T1000 (cell line): ENCODE results near the gene BCL10.
"Not testable (repeated sequence)": the region's sequence is repeated elsewhere in the genome, so short reads cannot be mapped to it uniquely, and the experiment has no call there.

Experiments
- DNase-seq: peaks from one replicate; lab custom pipeline; 2025; ENCODE audit warnings: mixed read lengths; lab: John Stamatoyannopoulos, UW

The BCL10 gene

GRCh38 chr1:85264150-85264549, 12.3 kb downstream of the BCL10 start:
- DNase-seq = no peak

GRCh38 chr1:85262985-85263384, 13.4 kb downstream of the BCL10 start:
- no peak for DNase-seq

DNA sequence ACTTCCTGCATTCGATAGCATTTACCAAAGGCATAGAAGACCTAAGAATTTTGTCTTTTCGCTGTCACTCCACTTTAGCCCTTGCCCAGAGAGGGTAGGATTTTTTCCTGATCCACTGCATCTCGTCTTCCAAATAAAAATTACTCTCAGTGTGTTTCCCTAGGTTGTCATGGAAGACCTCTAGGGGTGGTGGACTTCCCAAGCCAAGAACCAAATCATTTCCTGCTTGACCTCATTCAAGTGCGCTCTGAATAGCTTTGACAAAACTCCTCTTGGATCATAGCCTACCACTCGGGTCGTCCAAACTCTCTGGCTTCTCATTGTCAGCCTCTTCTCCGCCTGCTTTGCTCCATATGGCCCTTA, 16.5 kb downstream of the BCL10 start:
- DNase-seq = no peak

- DNase-seq = peak; percentile 92
Observed at GRCh38 chr1:85259118-85259911, 17.1 kb downstream of the BCL10 start, which contains the start of gene C1orf52. Gene C1orf52, minus strand, starts transcription at chr1:85259662. Its CDS starts 29 bp downstream, at chr1:85259633.

GRCh38 chr1:85258536-85259117, 17.8 kb downstream of the BCL10 start:
- no peak for DNase-seq

GRCh38 chr1:85249042-85249441, 27.4 kb downstream of the BCL10 start:
- DNase-seq = not testable (repeated sequence)

- DNase-seq = no peak
Observed at GRCh38 chr1:85245891-85246290, 30.5 kb downstream of the BCL10 start.

DNA sequence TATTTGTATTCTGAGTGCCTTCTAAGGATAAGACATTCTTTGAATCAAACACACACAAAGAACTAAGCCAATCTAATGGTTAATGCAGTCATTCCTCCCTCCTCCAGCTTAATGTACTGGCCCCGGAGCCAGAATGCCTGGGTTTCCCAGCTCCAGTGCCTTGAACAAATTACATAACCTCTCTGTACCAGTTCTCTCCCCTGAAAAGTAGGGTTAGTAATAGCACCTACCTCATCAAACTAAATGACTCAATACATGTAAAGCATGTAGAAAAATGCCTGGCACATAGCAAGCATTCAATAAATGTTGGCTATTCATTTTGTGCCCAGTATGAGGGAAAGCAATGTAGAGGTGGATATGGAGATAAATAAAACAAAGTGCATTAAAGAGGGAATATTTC, 31.0 kb downstream of the BCL10 start:
- no peak for DNase-seq

DNA sequence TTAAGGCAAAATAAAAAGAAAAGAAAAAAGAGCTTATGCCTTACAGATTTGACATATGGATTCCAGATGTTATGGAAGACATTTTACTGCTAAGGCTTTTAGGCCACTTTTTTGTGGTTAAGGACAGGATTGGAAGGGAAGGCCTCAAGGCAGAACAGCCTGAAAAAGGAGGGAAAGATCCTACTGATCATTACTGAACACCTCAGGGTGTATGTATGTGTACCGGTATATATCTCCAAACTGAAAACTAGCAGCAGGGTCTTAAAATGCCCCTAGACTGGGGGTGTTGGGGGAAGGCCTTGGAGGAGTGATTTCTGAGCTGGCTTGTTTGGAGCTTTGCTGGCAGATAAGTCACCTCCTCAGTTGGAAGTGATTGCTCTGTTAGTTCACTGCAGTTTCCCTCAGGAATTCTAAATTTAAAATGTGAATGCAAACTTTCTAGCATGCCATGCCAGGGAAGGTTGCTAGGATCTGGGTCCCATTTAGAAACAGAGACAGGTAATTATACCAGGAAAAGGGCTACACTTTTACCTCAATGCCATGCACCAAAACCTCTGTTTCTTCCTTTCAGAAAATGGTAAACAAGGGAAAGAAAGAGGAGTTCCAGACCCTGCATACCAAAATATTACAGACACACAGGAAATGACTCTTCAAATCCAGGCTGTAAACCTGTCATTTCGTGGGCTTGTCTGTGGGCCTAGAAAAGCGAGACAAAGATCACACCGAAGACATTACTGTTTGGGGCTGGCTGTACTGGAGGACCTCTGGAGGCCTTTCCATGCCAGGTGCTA, 32.0 kb downstream of the BCL10 start:
- DNase-seq = no peak

- DNase-seq = no peak
Observed at GRCh38 chr1:85243372-85243771, 33.1 kb downstream of the BCL10 start.

DNA sequence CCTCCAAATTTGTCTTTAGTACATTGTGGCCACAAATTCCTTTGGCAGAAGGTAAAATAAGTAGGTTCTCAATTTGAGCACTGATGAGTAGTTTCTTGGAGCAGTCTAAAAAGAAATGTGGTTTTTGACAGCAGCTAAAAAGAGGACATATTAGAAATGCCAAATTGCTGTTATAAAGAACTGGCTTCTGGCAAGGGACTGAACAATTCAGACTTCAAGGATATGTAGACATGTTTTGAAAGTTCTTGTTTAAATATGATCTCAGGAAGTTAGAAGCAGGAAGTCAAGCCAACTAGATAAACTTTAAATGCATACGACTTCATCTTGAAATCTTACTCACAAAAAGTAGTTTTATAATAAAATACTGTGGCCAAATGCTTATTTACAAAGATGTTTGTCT, 35.8 kb downstream of the BCL10 start:
- no peak for DNase-seq

- DNase-seq = no peak
Observed at GRCh38 chr1:85240174-85240601, 36.2 kb downstream of the BCL10 start.

- no peak for DNase-seq
Observed at GRCh38 chr1:85237613-85238012, 38.8 kb downstream of the BCL10 start.

DNA sequence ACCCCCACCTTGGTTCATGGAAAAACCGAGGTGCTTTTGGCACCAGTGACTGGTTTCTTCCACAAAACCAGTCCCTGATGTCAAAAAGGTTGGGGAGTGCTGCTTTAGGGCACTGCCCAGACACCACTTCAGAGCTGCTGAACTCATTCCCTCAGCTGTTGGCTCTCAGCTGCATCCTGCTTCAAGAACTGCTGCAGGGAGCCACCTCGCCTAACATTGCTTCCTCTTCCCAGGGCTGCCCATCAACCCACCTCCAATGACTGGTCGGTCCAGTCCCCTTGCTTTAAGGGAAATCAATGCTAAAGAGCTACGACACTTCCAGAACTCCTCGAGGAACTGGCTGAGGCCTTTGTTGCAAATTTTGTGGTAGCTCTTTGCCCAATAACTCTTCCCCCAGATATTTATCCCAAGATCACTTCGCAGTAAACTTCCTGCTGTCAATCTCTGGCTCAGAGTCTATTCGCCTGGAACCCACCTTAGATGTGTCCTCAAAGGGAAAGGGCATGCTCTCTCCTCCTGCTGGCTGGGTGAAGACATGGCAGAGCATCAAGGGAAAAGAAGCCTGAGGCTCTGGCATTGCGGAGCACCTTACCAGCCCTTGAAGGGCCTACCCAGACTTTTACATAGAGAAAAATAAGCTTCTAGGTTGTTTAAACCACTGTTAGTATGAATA, 46.0 kb downstream of the BCL10 start:
- DNase-seq = no peak

DNA sequence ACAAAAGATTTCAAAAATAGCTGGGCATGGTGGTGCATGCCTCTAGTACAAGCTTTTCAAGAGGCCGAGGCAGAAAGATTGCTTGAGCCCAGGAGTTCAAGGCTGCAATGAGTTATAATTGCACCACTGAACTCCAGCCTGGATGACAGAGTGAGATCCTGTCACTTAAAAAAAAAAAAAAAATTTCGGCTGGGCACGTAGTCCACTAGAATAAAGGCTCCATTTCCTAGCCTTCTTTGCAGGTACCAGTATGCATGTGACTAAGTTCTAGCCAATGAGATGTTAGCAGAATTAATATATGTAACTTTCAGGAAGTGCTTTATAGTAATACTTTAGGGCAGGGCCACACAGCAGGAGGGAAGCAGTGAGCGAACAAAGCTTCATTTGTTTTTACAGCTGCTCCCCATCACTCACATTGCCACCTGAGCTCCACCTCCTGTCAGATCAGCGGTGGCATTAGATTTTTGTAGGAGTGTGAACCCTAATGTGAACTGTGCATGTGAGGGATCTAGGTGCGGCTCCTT, 46.8 kb downstream of the BCL10 start:
- DNase-seq = no peak

- DNase-seq = no peak
Observed at GRCh38 chr1:85228972-85229371, 47.5 kb downstream of the BCL10 start.

DNA sequence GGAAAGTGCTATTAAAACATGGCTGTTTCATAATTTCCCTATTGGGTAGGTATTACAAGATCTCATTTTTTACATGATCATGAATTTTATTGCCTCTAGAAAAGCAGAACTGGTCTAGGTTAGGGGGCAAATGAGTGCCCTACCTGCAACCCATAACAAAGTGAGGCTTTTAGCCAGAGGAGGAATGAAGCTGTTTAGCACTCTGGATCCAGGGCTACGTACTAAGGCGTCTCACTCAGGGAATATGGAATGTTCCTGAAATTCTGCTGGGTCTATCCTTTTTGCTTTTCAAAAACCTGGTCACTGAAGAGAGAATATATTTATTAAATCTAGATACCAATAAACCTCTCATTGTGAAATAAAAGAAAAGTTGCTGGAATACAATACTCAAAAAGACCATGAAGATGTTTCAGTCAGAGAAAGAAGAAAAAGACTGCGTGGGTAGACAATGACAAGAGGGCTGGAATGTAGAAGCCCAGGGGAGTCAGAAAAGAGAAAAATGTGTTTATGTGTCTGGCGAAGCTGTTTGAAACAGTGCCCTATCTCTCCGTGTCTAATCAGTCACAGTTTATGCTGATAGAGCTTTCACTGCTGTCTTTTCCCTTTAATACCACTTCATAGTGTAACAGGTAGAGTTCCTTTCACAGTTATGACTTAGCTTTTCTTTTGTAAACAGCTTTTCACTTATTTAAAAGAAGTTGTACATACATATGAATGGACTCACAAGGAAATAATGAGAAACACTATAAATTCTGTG, 50.6 kb downstream of the BCL10 start:
- DNase-seq = no peak

- DNase-seq = no peak
Observed at GRCh38 chr1:85224734-85225623, 51.5 kb downstream of the BCL10 start.

GRCh38 chr1:85224295-85224694, 52.1 kb downstream of the BCL10 start:
- no peak for DNase-seq

DNA sequence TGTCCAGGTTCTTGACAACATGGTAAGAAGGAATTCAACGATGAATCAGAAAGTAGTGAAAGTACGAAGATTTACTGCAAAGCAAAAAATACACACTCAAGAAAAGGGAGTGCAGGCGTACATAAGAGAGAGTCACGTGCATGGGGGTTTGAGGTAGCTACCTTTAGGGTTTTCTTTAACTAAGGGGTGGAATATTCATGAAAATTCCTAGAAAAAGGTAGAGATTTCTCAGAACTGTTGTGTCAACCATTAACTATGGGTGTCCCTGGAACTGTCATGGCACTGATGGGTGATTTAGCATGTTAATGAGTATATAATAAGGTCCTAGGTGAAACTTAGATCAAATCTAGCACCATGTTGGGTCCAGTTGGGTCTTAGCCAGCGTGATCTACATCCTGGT, 53.1 kb downstream of the BCL10 start:
- no peak for DNase-seq
